ENCODE data around the gene TMEM186.
"Not testable (repeated sequence)": the region's sequence is repeated elsewhere in the genome, so short reads cannot be mapped to it uniquely, and the experiment has no call there.

- not testable (repeated sequence) for TF ChIP-seq EZH2 (IDR thresholded peaks at IDR 0.05; ENCODE audit: insufficient read depth, low read length)
- TF ChIP-seq, protein P1, sequence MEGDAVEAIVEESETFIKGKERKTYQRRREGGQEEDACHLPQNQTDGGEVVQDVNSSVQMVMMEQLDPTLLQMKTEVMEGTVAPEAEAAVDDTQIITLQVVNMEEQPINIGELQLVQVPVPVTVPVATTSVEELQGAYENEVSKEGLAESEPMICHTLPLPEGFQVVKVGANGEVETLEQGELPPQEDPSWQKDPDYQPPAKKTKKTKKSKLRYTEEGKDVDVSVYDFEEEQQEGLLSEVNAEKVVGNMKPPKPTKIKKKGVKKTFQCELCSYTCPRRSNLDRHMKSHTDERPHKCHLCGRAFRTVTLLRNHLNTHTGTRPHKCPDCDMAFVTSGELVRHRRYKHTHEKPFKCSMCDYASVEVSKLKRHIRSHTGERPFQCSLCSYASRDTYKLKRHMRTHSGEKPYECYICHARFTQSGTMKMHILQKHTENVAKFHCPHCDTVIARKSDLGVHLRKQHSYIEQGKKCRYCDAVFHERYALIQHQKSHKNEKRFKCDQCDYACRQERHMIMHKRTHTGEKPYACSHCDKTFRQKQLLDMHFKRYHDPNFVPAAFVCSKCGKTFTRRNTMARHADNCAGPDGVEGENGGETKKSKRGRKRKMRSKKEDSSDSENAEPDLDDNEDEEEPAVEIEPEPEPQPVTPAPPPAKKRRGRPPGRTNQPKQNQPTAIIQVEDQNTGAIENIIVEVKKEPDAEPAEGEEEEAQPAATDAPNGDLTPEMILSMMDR (IDR thresholded peaks at IDR 0.05; ENCODE audit: insufficient read depth, low read depth, low read length): not testable (repeated sequence)
Observed at GRCh38 chr16:8842016-8842415, 44.6 kb upstream of the TMEM186 start.
